DMS153 (cell line): ENCODE data around the gene NR3C1.
A peak's percentile ranks its signal among the peaks of the same experiment; 100 is the strongest.

Experiments used
- DNase-seq: peaks from one replicate; lab custom pipeline; 2025; lab: John Stamatoyannopoulos, UW

The NR3C1 gene

DNA sequence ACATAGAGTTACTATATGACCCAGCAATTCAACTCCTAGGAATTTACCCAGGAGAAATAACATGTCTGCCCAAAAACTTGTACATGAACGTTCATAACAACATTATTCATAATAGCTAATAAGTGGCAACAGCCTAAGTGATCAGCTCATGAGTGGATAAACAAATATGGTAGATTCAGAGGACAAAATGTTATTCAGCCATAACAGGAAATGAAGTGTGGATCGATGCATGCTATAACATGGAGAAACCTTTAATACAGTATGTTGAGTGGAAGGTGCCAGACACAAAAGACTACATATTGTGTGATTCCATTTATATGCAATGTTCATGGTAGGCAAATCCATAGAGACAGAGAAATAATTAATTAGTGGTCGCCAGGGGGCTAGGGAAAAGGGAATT lies 22.3 kb upstream of the NR3C1 start:
- no peak for DNase-seq

DNA sequence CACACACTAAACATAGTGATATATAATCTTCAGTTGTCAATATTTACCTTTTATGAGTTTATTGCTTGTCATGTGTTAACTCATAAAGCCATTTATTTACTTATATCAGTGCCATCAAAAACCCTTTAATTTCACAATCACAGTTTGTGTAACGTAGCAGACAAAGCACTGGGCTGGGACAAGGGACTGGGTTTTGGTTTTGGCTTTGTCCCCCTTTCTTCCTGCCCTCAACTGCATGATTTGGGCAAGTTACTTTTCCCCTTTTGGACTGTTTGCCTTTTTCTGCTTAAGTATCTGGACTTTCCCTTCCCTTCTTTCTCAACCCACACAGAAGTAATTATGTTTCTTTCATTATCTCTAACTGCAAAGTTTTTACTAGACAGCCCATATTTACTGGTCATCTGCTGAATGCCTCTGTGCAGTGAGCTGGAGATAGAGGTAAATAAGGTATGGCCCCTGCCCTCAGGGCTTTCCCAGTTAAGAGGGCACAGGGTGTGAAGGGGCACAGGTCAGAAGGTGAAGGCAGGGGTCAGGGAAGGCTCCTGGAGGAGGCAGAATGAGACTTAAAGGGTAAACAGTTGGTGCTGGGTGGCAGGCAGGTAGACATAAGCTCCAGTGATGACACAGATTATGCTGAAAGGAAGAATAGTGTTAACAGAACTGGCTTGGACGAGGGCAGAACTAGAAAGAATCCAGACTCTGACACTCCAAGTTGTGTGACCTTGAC lies 14.8 kb upstream of the NR3C1 start:
- no peak for DNase-seq

- no peak for DNase-seq
These were observed 14.1 kb upstream of the NR3C1 start for GRCh38 chr5:143417503-143418139.

DNA sequence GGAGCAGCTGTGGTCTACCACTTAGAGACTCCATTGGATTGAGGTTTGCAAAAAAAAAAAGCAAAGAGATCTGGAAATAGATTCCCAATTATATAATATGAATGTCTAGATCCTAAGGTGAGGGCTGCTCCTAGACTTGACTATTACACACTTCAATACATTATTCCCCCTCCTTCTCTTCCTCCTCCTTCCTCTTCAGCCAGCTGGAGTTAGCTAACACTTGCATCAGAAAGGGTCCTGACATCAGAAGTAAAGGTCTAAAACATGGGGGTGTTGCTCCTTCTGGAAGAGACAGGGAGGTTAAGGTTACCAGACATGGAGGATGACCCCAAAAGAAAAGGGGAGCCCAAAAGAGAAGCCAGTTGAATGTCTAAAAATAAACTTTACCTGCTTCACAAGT lies 12.9 kb upstream of the NR3C1 start:
- no peak for DNase-seq

DNA sequence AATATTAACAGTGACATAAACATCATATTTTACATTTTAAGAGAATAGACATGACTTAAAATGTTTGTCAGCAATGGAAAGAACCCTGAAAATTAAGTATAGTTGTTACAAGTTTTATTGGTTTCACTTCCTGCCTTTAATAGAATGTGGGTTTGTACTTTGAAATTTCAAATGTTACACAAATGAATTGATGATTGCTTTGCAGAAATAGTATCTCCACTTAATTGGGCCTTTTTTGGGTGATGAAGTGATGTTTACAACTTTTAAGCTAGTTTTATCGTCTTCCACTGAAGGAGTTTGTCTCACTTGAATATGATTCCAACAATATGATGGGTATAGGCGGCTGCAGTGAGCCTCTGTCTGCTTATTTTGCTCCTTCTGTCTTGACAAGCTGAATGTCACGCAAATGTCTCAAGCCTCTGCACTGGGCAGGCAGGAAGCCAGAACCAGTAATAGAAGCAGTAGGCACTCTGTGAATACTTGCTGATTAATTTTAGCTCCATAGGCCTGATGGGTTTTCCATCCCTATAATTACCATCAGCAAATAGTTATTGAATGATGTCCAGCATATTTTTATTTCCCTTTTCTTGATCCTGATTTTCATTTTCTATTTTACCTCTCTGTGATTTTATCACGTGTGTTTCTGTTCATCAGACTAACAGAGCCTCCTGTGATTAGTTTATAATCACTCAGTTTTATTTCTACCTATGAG lies 10.6 kb upstream of the NR3C1 start:
- DNase-seq, result no peak

DNA sequence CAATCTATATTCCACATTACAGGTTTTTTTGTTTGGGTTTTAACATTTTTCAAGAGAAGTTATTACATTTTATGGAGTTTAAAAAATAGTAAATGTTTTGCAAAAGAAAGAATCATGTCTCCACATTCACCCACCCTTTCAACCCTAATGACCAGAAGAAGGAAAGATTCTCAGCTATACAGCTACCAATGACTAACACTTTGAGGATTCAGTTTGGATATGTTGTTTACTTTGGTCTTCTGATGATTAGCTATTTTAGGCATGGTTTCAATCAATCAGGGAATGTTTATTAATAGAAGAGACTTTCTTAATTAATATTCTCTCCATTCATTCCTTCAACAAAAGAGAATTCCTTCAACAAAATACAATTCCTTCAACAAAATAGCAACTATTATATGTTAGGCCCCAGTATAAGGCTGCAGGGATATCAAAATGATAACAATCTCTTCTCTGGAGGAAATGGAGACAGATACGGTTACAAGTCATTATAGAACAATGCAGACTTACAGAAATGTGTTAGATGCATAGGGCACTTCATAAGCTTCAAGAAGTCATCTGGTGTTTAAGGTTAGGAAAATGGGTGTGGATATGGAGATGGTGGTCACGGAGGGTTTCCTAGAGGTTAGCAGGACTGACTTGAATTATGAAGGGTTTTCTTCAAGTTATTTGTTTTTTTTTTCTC lies 9.3 kb upstream of the NR3C1 start:
- DNase-seq, result no peak

DNA sequence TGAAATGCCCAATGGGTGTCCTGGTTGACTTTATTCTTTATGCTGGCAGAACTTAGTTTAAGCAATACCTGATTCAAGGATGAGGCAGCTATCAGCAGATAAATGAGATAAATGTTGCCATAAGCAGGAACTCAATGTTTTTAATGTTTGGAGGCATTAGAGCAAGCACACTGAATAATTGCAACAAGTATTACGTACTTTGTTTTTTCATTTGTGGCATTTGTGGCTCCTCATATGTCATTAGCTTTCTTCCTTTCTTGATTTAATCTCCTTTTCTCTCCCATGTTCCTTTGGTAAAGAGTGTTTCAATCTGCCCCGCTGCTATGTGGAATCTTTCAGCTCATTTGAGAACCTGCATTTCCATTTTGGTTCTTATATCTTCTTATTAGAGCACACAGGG lies 6.4 kb upstream of the NR3C1 start:
- no peak for DNase-seq

DNA sequence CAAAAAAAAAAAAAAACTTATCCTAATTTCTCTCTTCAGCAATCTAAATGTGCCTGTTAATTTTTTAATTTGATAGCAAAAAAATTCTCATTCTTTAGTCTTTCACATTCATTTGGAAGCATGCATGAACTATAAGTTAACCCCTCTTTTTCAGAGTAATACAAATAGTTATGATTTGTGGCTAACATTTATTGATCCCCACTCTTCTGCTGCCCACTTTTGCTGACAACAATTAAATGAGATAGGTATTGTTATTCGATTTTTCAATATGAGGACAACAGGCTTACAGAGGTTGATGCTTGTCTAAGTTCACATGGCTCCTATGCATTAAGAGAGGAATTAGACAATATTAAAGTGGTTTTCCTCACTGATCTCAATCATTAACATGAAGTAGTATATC lies 2.9 kb upstream of the NR3C1 start:
- DNase-seq, result no peak

DNA sequence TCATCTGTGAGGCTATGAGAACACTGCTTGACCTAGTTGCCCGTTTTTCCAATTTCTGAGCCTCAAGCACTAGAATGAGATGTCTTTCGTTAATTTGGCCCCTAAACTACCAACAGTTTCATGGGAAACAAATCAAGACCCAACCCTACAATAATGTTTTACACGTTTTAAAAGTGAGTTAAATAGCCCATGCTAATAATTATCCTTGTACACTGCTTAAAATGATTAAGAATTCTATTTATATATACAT lies 2.3 kb upstream of the NR3C1 start:
- no peak for DNase-seq

- peak; percentile 49 for DNase-seq
These were observed 1.8 kb upstream of the NR3C1 start for GRCh38 chr5:143405063-143405848.

GRCh38 chr5:143404416-143405062 lies 1.1 kb upstream of the NR3C1 start:
- DNase-seq, result no peak

DNA sequence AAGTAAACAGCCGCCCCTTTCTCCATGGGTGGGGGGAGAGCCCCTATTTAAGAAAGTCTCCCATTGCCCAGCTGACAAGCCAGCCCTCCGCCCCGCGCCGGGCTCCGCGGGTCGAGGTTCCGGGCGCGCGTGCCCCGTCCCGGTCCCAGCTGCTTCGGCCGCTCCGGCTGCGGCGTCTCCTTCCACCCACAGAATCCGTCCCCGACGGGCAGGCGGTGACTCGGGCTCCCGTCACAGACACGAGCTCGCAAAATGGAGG lies 223 bp downstream of the NR3C1 start:
- DNase-seq, result no peak

DNA sequence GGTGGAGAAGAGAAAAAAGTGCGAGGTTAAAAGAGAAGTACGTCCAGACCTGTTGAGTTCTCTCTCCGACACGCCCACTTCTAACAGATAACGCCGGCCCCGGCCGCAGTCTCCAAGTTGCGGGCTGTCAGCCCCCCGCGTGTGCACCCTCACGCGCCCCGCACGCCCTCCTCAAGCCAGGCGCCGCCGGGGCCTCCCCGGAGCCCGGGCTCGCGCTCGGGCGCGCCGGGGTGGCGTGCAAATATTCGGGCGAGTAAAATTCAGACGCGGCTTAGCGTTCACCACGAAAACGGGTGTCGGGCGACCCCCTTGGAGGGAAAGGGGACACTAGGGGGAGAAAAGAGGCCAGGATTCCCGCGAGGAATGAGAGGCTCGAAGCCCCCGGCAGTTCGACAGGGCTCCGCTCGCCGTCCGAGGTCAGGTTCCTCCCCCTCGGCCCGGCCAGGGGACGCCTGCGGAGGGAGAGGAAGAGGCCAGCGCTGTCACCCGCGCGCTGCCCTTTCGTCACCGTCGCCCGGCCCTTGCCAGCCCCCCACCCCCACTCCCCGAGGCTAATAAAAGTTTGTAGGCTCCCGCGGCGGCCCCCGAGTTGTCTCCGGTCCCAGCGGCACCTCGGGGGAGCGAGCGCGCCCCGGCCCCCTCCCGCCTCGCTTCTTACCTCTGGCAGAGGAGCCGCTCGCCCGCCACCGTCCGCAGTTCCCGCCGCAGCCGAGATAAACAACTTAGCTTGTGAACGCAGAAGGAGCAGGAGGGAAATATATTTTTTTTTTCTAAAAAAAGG lies 743 bp downstream of the NR3C1 start:
- DNase-seq, result no peak

GRCh38 chr5:143402017-143402552 lies 1.4 kb downstream of the NR3C1 start:
- DNase-seq, result no peak

- DNase-seq, result no peak
These were observed 2.1 kb downstream of the NR3C1 start for GRCh38 chr5:143401227-143402016.

GRCh38 chr5:143400541-143401226 lies 2.8 kb downstream of the NR3C1 start:
- peak; percentile 20 for DNase-seq

- no peak for DNase-seq
These were observed 3.6 kb downstream of the NR3C1 start for GRCh38 chr5:143399616-143400540.

DNA sequence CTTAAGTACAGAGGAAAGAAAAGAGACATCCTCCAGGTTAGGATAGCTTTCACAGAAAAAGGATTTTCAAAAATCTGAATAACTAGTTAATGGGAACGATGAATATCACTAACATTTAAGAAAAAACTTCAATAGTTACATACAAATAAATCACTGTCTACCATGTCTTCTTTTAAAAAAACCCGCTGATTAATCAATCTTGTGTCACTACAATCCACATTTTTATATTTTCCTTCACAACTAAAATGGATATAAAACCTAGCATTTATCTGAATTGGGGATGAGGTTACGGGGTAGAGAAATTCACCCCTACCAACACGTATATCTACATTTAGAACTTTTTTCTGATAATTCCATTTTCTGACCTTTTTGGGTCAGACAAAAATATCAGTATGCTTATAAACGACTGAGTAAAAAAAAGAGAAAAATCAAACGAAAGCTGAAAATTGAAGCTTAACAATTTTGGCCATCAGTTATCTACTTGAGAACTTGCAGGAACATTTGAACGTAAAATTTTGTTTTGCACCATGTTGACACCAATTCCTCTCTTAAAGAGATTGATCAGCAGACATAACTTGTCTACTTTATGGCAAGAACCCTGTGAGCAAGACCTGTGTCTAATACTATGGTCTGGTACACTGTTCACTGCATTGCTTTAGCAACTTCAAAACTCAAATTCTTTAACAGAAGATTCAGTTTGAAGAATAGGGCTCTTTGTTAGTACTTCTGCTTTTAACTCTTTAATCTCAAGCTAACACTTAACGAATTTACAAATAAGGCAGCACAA lies 4.8 kb downstream of the NR3C1 start:
- DNase-seq, result no peak
